ENCODE results near the gene CTSH.

CTSH gene

DNA sequence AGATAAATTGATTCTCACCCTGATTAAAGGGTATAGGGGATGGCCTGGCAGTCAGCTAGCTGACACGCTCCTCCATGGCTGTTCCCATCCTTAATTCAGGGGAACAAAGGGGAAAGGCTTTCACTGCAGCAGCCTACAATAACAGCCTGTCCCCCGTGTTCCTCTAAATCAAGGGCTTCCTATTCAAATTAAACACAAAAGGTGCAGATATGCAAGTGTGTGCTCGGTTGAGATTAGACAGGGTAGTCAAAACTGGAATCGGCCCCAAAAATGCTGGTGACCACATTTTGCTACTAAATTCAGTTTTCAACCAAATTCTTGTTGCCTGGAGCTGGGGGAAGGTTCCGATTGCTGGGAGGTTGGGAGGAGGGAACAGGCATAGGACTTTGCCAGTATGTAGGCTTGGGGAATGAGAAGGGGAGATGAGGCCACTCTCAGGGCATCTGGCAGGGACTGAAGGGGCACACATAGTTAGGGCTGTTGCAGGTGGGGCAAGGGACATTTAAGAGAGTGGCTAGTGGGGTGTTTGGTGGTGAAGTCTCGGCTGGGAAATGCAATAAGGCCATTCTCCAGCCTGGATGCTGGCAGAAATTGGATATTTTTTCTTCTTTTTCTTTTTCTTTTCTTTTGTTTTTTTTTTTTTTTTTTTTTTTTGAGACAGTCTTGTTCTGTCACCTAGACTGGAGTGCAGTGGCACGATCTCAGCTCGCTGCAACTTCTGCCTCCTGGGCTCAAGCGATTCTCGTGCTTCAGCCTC, 32.9 kb upstream of the CTSH start:
- FAIRE-seq, result no peak

DNA sequence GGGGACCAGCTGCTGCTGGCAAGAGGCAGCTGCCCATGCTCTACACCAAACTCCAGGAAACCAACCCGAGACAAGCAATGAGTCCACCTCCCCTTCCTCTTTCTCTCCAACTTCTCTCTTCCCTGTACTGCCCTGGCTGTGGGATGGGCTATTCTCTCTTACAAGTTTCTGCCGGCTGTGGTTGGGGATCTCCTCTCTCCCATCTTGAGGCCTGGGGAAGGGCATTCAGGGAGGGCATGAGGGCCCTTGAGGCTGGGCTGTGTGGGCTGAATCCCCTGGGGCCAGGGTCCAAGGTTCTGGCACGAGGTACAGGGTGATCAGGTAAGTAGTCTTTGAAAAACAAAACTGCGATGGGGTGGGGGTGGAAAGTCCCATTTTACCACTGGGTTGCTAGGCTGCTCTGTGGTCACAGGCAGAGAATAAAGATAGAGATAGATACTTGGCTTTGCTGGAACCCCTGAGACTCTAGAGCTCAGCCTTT, 32.3 kb upstream of the CTSH start:
- FAIRE-seq, result no peak

DNA sequence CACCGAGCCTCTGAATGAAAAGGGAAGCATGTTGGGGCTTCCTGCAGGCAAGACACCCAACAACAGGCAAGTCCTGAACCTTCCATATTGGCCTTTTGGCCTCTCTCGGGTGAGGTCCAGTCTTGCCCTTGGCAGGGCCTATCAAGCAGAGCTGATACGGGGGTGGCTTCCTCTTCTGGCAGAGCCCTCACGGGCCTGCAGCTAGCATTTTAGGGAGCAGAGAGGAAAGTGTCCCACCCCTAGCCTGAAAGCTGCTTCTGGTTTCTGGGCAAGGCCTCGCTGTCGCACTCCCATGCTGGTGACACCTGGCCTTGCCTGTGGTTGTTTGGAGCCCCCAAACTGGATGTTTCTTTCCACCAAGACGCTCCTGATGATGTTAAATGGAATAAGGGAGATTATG, 31.8 kb upstream of the CTSH start:
- FAIRE-seq, result no peak

DNA sequence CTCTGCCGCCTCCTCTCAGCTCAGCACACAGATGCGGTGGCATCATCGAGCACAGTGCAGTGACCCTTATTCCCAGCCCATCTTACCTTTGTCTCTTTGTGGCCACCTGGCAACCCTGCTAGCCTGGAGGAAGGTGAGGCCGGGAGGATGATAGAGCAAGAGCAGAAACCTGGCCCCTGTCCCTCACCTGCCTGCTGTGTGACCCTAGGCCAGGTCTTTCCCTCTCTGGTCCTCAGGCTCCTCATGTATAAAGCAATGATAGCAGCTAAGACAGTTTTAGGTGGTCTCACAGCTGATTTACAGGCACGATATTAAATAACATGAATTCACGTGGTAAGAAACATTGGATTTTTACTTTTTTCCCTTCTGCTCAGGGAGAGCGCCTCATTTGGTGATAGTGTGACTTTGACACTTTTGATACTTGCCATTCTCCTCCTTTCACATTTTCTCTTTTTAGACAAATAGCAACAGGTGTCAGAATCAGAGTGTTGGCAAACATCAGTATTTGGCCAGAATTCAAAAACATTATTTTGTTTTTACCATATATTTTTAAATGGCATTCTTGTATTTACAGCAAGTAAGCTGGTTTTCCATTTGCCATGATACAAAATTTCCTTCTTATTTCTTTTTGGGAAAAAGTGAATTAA, 29.5 kb upstream of the CTSH start:
- no peak for FAIRE-seq

DNA sequence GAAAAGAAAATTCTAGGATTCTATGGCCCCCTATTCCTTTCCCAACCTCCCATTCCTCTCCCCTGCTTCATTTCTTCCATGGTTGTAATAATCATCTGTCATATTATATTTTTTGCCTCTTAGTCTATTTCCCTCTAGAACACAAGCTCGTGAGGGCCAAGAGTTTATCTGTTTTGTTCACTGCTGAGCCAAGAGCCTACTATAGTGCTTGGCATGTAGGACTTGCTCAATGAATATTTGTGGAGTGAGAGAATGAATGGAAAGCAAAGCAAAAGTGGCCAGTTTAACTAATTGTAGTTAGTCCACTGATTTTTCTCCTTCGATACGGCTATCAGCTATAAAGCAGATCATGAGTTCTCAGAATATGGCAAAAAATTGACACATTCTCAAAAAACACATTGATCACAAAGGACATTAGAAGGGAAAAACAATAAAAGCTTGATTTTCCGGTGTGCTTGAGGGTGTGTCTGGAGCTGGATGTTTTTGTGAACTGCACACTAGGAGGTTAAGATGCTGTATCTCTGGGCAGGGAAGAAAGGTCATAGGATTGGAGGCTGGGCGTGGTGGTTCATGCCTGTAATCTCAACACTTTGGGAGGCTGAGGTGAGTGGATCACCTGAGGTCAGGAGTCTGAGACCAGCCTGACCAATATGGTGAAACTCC, 25.0 kb upstream of the CTSH start:
- FAIRE-seq, result no peak

DNA sequence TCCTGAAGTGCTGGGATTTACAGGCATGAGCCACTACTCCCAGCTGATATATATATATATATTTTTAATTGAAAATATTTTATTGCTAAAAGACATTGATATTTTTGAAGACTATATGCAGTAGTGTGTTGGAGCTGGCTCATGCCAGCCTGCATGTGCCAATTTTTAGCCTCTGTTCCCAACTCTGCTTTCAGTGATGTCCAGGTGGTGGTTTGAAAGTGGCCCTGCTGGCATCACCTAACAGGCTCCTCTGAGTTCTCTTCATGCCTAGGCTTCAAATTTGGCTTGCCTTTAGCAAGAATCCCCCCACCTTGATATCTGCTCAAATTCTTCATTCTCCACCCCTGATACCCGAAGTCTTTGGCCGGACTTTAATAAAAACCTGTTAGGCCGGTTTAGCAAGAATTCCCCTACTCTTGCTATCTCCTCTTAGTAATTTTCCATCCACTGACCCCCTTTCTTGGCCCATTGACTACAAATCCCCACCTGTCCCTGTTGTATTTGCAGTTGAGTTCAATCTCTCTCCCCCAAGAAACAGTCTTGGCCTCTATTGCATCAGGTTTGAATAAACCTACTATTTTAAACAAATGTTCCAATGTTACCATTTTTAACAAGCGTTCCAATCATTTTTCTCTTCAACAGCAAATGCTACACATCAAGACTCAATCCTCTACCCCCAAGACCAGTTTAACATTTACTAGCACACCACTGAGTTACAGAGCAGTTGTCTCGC, 23.9 kb upstream of the CTSH start:
- FAIRE-seq, result no peak

DNA sequence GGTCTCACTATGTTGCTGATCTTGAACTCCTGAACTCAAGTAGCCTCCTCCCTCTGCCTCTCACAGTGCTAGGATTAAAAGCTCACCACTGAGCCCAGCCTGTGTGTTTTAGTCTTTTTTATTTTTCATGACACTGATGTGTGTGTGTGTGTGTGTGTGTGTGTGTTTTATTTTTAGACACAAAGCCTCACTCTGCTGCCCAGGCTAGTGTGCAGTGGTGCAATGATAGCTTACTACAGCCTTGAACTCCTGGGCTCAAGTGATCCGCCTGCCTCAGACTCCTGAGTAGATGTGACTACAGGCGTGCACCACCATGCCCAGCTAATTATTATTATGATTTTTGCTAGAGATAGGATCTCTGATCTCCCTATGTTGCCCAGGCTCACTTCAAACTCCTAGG, 23.3 kb upstream of the CTSH start:
- no peak for FAIRE-seq

DNA sequence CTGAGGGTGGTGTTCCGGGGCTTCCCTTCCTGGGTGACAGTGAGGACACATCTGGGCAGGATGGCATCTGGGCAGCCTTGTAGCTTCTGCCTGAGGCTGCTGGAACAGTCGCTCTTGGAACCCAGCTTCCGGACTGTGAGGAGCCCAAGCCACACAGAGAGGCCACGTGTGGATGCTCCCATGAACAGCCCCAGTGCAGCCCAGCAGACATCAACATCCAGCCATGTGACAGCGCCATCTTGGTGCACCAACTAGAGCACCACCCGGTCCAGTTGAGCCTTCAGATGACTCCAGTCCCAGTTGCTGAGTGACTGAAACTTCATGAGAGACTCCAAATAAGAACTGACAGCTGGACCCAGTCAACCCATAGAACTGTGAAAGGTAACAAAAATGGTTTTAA, 15.5 kb upstream of the CTSH start:
- FAIRE-seq, result no peak

DNA sequence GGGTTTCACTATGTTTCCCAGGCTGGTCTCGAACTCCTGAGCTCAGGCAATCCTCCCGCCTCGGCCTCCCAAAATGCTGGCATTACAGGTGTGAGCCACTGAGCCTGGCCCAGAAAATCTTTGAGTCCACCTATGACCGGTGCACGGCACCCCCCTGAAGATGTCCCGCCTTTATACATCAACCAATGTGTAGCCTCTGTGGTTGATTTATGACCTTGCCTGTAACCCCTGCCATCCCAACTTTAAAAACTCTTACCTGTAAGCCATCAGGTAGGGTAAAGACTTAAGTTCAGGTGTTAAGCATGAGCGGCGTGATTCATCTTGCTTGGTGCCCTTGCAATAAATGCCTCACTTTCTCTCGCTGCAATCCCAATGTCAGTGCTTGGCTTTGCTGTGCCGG, 14.5 kb upstream of the CTSH start:
- FAIRE-seq, result no peak

DNA sequence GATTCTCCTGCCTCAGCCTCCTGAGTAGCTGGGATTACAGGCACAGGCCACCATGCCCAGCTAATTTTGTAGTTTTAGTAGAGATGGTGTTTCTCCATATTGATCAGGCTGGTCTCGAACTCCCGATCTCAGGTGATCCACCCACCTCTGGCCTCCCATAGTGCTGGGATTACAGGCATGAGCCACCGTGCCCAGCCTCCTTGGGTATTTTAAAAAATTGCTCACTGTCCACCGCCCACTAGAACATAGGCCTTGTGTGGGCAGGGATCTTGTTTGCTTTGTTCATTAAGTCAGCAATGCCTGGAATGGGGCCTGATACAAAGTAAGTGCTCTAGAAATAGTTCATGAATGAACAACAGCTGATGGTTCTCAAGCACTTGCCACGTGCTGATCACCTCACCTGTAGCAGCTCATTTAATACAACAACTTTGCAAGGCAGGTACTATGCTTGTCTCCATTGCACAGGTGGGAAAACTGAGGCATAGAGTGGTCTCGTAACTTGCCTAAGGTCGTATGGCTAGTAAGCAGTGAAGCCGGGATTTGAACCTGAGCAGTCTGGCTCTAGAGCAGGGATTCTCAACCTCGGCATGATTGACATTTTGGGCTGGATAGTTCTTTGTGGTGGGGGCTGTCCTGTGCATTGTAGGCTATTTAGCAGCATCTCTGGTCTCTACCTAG, 12.7 kb upstream of the CTSH start:
- no peak for FAIRE-seq

DNA sequence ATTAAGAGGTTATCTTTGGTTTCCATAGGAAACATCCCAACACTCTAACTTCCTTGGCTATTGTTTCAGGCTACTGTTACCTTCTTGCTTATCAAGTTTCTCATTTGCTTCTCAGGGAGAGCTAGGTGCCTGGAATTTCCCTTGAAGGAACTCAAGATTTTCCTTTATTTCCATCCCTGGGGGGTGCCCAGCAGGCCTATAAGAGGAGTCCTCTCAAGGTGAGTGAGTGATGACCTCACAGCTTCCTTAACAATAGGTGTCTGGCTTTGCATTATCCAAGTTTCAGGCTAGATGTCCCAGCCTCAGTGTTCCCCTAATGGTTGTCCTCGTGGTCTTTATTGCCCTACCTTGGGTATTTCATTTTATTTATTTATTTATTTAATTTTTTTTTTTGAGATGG, 12.1 kb upstream of the CTSH start:
- no peak for FAIRE-seq

DNA sequence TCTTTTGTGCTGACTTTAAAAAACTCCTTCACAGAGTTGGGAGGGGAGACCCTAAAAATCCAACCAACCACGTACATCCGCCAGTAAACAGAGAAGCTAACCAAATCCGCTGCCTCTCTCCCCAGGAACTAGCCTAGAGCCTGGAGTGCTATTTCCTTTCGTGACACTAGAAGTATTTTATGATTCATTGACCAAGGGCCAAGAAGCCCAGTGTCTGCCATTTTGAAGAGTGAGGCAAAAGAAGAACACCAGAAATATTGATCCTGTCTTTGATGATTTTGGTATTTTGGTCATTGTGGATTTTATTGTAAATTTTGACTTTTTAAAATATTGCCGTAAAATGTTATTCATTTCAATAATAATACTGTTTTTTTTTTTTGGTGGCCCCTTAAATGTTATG, 10.5 kb upstream of the CTSH start:
- FAIRE-seq, result no peak

DNA sequence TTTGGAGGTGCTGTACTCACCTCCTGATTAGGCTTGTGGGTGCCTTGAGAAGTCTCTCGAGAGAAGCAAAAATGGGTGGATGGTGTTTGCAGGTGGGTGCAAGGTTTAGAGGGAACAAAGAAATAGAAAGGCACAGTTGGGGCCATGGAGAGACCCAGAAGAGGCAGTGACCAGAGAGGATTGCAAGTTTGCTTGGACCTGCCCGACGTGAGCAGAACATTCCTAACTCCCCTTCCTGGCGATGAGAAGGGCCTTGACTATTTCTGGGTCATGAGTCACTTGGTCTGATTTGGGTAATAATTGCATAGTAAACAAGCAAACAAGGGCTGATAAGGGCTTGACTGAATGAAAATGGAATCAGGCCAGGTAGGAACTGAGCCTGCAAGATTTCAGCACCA, 7.0 kb upstream of the CTSH start:
- no peak for FAIRE-seq

DNA sequence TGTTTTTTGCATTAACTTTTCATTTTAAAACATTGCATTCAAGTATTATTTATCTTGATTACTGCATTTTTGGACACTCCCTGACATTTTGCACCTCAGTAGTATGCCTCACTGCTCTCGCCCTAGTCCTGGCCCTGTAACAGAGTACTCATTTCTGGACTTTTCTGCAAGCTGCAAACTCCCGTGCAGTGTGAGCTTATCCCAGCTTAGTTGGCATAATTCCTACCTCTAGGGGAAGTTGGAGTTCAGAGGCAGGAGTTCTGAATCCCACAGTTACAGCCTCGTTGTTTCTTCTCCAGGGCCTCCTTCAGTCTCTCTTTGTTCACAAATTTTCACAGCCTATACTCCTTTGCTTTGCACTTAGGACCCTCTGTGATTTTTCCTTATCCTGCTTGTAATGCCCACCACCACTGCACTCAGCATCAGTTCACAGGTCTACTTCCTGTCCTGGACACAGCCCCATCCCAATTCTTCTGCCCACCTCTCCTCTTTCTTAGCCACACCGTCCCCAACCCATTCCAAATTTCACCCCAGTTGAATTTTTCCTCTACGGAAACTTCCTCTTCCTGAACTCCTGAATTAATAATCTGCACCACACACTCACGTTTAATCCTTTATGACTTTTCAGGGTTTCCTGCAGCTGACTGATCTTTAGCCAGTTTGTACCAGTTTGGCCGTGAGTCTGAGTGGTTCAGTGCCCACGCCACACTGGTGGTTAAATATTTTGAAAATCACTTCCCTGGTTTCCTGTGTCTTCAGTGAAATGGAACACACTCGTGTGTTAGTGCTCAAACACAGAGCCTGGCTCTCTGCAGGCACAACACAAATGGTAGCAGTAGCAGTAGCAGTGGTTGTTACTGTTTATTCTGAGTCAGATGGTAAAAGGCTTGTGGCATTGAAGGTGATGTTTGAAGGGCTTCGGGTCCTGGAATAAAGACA, 6.3 kb upstream of the CTSH start:
- FAIRE-seq, result no peak

DNA sequence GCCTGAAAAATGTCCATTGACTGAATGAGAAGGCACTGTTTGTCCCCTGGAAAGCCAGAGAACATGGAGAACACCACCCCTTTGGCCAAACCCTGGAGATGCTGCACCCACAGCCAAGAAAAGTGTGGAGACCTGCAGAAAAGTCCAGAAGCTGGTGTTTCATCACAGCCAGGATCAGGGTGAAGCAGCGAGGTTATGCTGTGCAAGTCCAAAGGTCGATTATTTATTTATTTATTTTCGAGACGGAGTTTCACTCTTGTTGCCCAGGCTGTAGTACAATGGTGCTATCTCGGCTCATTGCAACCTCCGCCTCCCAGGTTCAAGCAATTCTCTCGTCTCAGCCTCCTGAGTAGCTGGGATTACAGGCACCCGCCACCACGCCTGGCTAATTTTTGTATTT, 5.5 kb upstream of the CTSH start:
- FAIRE-seq, result no peak

DNA sequence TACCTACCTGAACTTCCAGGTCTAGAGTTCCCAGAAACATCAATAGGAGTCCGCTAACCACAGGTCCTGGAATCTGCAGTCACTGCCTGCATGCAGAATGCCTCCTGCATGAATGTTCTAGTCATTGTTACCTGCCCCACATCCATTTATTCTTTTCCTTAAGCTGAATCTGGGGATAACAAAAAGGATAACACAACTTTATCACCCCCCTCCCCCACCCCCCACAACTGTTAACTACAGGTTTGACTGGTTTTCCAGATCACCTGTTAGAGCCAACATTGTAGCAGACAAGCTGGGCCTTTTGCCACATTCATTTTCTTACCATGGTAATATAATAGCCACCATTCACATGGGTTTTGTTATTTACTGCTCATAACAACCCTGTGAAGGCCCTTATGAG, 4.6 kb upstream of the CTSH start:
- FAIRE-seq, result no peak

DNA sequence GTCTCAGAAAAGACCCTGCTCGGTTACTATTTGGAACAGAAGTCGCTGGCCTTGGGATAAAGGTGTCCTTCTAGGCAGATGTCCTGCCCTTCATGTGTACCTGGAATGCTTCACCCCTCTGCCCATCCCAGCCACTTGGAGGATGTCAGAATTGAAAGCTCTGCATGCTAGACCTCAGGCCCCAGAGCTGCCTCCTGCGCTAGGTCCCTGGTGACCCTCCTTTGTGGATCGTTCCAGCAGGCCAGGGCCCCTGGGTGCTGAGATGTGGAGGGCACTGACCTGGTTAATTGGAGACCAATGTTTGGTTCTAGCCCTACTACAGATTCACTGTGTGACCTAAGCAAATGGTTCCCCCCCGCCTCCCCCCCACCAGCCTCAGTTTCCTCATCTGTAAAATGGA, 2.7 kb upstream of the CTSH start:
- FAIRE-seq, result no peak

DNA sequence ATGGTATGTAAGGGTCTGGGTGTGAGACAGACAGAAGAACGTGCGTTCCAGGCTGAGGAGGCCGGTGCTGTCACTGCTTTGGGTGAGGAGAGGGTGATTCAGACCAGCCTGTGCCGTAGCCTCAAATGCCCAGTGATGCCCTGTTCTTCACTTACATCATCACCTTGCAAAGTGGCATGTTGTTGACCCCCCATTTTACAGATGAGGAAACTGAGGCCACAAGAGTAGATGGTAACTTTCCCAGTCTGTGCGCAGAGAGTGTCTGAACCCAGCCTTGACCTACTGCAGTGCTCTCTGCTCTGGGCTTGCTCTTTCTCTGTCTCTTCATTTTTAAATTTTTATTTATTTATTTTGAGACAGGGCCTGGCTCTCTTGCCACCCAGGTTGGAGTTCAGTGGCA, 1.6 kb upstream of the CTSH start:
- no peak for FAIRE-seq

DNA sequence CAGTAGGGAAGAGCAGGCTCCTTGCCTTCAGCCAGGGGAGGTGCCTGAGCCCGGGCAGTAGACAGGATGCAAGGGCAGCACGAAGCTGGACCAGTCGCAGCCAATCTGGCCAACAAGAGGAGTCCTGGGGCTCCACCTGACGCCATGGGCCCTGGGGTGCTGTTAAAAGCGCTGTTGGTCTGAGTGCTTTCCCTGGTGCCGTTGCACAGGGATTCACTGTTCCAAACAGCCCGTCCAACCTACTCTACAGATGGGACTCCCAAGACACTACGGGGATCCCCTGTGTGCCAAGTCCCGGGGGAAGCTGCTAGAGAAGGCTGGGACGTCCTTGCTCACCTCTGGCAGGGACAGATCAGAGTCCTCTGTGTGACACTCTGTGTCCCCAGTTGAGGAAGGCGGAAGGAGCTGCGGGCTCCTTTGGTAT, 632 bp downstream of the CTSH start:
- FAIRE-seq, result no peak

DNA sequence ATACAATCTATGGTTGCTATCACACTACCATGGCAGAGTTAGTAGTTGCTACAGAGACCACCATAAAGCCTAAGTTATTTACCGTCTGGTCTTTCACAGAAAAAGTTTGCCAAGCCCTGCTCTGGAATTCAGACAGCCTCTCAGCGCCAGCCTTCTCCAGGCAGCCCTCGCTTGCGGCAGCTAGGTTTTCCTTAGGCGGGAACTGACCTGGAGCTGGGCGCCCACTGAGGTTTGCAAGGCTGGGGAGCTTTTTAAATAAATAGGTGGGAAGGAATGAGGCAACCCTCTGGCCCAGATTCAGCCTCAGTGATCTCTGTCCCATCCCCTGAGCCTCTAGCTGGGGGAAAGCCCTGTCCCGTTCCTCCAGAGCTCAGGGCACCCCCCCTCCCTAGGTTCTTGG, 1.2 kb downstream of the CTSH start:
- no peak for FAIRE-seq

DNA sequence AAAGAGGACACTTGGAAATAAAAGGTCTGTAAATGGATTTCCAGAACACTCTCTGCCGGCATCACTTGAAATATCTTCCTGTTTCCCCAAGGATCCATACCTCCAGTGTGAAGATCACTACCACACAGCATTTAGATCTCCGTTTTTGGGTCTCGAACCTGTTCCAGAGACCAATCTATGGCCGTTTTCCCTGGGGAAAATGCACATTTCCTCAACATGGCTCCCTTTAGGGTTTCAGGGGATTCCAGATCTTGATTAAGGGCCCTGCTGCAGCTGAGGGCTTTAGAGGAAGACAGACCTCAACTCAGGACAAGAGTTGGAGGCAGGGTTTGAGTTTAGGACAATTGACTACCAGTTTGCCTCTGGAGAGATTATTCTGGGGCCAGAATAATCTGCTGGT, 2.1 kb downstream of the CTSH start:
- no peak for FAIRE-seq
